Bronchial epithelial cell (primary cell): ENCODE data around the gene FAM114A1. TPM values are rescaled to one million over a fixed set of nuclear protein-coding genes. Genes with fewer than 3 reads are reported as not detected.
"Not testable (repeated sequence)": the region's sequence is repeated elsewhere in the genome, so short reads cannot be mapped to it uniquely, and the experiment has no call there.

Experiments
- DNase-seq: peaks from one replicate; pipeline ENCODE4 v3.0.0-alpha.2; 2010; ENCODE audit warnings: low read depth
- FAIRE-seq: peaks from 2 replicates; lab custom pipeline; 2011; peaks lifted over from hg19 to GRCh38; lab: Jason Lieb, UNC
- H3K27me3 ChIP-seq: 2 replicates; pipeline ENCODE4 v1.5.1; 2011; ENCODE audit warnings: low read length; ENCODE audit not compliant: control insufficient read depth, insufficient read depth
- H3K36me3 ChIP-seq: 2 replicates; pipeline ENCODE4 v1.5.1; 2011; ENCODE audit warnings: low read length; ENCODE audit not compliant: control insufficient read depth, insufficient read depth
- H3K4me3 ChIP-seq: 2 replicates; pipeline ENCODE4 v1.5.1; 2011; ENCODE audit warnings: mild to moderate bottlenecking, low read depth, low read length, control low read depth
- CTCF ChIP-seq: IDR thresholded peaks from 2 replicates; pipeline ENCODE4 v1.5.1; 2011; ENCODE audit warnings: mild to moderate bottlenecking, moderate library complexity, low read length, control low read depth, inconsistent platforms; ENCODE audit not compliant: insufficient read depth, severe bottlenecking
- total RNA-seq: library from RNA; depleted of rRNA; stranded (reverse); fragments of >200 nt; gene quantifications from 2 replicates; pipeline ENCODE4 v1.2.1, GENCODE V29; 2014

The FAM114A1 gene
- total RNA-seq, 1 donor from 2014 or later: 44.2 TPM

DNA sequence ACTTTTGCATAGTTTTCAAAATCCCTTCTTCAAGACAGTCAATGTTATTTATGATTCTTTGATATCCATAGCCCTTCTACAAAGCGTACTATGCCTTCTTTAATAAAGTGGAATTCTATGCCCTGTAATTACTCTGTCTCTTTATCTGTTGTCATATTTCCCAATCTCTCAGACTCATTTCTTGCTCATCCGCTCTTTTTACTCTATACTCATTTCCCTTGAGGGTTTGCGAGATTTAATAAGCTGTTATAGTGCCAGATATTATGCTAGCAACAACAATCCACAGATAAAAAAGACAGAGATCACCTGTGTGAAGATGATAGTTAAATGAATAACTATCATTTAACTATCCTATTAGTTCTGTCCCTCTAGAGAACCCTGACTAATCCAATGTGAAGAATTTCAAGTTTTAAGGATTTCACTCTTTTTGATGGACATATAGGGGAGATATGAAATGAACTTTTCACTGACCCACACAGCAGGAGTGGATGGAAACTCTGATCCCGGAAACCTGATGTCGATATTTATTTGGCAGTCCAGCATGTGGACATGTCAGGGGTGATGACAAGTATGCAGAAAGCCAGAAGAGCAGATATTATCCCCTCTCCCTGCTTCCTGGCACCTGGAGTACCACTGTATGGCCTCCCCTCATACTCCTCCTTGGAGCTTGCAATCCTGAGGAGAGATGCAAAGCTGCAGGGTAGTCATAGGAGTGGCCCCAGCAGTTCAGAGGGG is 114.9 kb downstream of the FAM114A1 start:
- FAIRE-seq: no peak
- Histone ChIP-seq H3K4me3 (no peak overlapping the region), H3K36me3 (no peaks in the 10 kb centered on the region), H3K27me3 (no peaks in the 10 kb centered on the region)
- DNase-seq: no peak
- TF ChIP-seq CTCF: no peak

GRCh38 chr4:38983291-38983690 is 115.7 kb downstream of the FAM114A1 start:
- Histone ChIP-seq H3K4me3 (no peak overlapping the region), H3K27me3 (no peaks in the 10 kb centered on the region), H3K36me3 (no peaks in the 10 kb centered on the region)
- TF ChIP-seq CTCF: no peak
- FAIRE-seq: no peak
- DNase-seq: no peak

DNA sequence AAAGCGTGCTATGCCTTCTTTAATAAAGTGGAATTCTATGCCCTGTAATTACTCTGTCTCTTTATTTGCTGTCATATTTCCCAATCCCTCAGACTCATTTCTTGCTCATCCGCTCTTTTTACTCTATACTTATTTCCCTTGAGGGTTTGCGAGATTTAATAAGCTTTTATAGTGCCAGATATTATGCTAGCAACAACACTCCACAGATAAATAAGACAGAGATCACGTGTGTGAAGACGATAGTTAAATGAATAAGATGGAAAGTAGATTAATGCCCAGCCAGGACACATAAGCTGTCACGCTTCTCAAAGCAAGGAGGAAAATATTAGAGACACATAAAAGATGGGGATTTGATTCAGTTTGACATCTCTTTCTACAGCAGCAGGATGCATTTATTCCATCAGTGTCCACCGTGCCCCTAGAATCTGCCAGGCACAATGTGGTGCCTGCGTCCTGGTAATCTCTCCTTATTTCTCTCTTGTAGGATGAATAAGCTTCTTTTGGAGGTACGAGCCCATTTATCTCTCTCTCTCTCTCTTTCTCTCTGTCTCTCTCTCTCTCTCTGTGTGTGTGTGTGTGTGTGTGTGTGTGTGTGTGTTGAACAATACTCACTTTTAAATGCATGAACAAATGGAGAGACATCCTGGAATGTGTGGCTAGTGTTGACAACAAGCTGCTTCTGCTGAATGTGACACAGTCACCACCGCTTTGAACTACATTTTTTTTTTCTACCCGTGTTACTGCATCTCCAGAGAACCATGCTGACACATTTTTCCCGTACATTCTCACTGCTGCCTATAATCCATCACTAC is 116.4 kb downstream of the FAM114A1 start:
- FAIRE-seq (no peak), DNase-seq (no peak)
- TF ChIP-seq CTCF: no peak
- no peak overlapping the region for H3K4me3 ChIP-seq
- no peaks in the 10 kb centered on the region for H3K27me3 ChIP-seq
- no peaks in the 10 kb centered on the region for H3K36me3 ChIP-seq

GRCh38 chr4:38985410-38986100 is 117.9 kb downstream of the FAM114A1 start:
- FAIRE-seq (no peak), DNase-seq (no peak)
- no peaks in the 10 kb centered on the region for H3K27me3 ChIP-seq
- H3K36me3 ChIP-seq: no peaks in the 10 kb centered on the region
- no peak for TF ChIP-seq CTCF
- no peak overlapping the region for H3K4me3 ChIP-seq

GRCh38 chr4:38987491-38987890 is 119.9 kb downstream of the FAM114A1 start:
- DNase-seq (no peak), FAIRE-seq (no peak)
- TF ChIP-seq CTCF: no peak
- Histone ChIP-seq H3K27me3 (no peaks in the 10 kb centered on the region), H3K4me3 (no peak overlapping the region), H3K36me3 (peaks cover 1% of the 10 kb centered on the region)

DNA sequence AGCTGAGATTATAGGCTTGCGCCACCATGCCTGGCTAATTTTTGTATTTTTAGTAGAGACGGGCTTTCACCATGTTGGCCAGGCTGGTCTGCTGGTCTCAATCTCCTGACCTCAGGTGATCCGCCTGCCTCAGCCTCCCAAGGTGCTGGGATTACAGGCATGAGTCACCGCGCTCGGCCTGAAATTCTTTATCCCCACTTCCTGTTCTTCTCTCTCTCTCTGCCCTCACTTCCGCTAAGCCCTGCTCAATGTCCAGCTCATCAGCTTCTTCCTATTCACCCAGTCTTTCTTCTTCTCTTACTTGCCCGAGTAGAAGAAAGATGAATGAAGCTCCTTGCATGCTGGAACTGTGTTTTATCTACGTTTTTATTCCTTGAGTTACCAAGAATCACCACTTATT is 120.7 kb downstream of the FAM114A1 start:
- DNase-seq, H3K4me3 ChIP-seq, FAIRE-seq, H3K27me3 ChIP-seq, H3K36me3 ChIP-seq: not testable (repeated sequence)
